Gastrocnemius medialis (tissue), 4 donors: ENCODE measurements around the gene LRRC61. TPM values are rescaled to one million over a fixed set of nuclear protein-coding genes. Genes with fewer than 3 reads are reported as not detected.

Source experiments
- ATAC-seq, 2 donors: fragments of 150-250 bp; one replicate each; pipeline ENCODE4 v1.9.1; 2016
- DNase-seq, 2 donors: peaks; one replicate each; pipeline ENCODE4 v3.0.0-alpha.2; 2019
- H3K27ac ChIP-seq, 4 donors: fragments of 200-600 bp; sonication (generic); 1 replicate in 1 of 4; 2 replicates in 3 of 4; pipeline ENCODE4 v1.5.1; 2016 to 2018; ENCODE audit warnings: mild to moderate bottlenecking in 2 of 4, moderate library complexity in 1 of 4
- H3K27me3 ChIP-seq, 3 donors: fragments of 200-600 bp; sonication (generic) in 2 of 3; 1 replicate in 1 of 3; 2 replicates in 2 of 3; pipeline versions ENCODE4 v1.5.1 to v1.6.0; 2016 to 2019; ENCODE audit warnings: mild to moderate bottlenecking in 1 of 3, moderate library complexity in 1 of 3
- H3K36me3 ChIP-seq, 2 donors: fragments of 200-600 bp; sonication (generic) in 1 of 2; one replicate each; pipeline ENCODE4 v1.5.1; 2017 to 2018
- H3K4me1 ChIP-seq, 2 donors: fragments of 200-600 bp; sonication (generic) in 1 of 2; one replicate each; pipeline ENCODE4 v1.5.1; 2016 to 2017; ENCODE audit warnings: mild to moderate bottlenecking in 2 of 2
- H3K4me3 ChIP-seq, 4 donors: fragments of 200-600 bp; sonication (generic) in 3 of 4; 1 replicate in 1 of 4; 2 replicates in 3 of 4; pipeline ENCODE4 v1.5.1; 2016 to 2019; ENCODE audit warnings: mild to moderate bottlenecking in 2 of 4
- H3K9me3 ChIP-seq, 3 donors: fragments of 200-600 bp; sonication (generic) in 2 of 3; 1 replicate in 1 of 3; 2 replicates in 2 of 3; pipeline ENCODE4 v1.5.1; 2016 to 2019
- CTCF ChIP-seq, 5 experiments: fragments of 450-650 bp in 3 of 5; fragments of 200-600 bp in 2 of 5; sonication (generic) in 2 of 5; IDR thresholded peaks in 4 of 5; conservative IDR thresholded peaks in 1 of 5; 1 replicate in 4 of 5; 2 replicates in 1 of 5; pipeline ENCODE4 v1.5.1; 2016 to 2019; ENCODE audit warnings: antibody characterized with exemption in 5 of 5, mild to moderate bottlenecking in 3 of 5, moderate library complexity in 3 of 5
- POLR2A ChIP-seq, 2 donors: fragments of 450-650 bp; IDR thresholded peaks; one replicate each; pipeline ENCODE4 v1.6.1; 2017; ENCODE audit warnings: antibody characterized with exemption in 2 of 2, mild to moderate bottlenecking in 2 of 2, moderate library complexity in 2 of 2
- in situ Hi-C, 4 donors: fragments of 200-750 bp; cut with MboI; loops; one replicate each; pipeline versions ENCODE4 v1.15.0 to v1.8.0; 2017; ENCODE audit warnings: low sequenced_read_pairs in 4 of 4
- intact Hi-C: fragments of 100-400 bp; cut with DNase I; formaldehyde crosslinking; loops from one replicate; pipeline ENCODE4 v1.15.1; 2023; ENCODE audit warnings: low total_unique reads
- total RNA-seq, 4 donors: library from RNA; depleted of rRNA; stranded (reverse); fragments of >200 nt; gene quantifications; one replicate each; pipeline versions ENCODE4 v1.1.0 to v1.2.3, GENCODE V29; 2016

Gene LRRC61
- total RNA-seq, 4 donors from 2014 or later, result 0.62 to 6.8 (median 1.9) TPM

DNA sequence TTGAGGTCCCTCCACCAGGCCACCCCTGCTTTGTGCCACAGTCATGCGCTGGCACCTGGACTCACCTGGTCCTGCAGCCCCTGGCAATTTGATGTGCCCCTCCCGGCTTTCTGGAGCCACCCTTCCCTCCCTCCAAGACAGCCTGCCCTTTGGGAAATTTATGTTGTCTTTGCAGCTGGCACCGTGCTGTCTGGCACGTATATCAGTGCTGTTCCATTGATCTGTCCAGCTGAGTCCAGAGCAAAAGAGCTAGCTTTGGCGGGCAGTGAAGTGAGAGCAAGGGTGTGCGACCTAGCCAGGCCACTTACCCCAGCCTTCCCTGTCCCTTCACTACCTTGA lies 12.6 kb downstream of the LRRC61 start:
- Histone ChIP-seq H3K36me3 (no peaks in the 10 kb centered on the region), H3K27ac (no peak overlapping the region), H3K4me1 (peaks cover 5 to 6% of the 10 kb centered on the region in 2 donors), H3K9me3 (no peaks in the 10 kb centered on the region), H3K4me3 (no peak overlapping the region), H3K27me3 (peaks cover 5 to 18% (median 12%) of the 10 kb centered on the region in 3 donors)
- TF ChIP-seq CTCF (IDR thresholded peaks at IDR 0.05 in 4 of 5, conservative IDR thresholded peaks at IDR 0.05 in 1 of 5) (no peak), POLR2A (IDR thresholded peaks at IDR 0.05) (no peak)
- in situ Hi-C loops (no loop called here), intact Hi-C loops (no loop called here)
- ATAC-seq, result no peak
- no peak for DNase-seq

DNA sequence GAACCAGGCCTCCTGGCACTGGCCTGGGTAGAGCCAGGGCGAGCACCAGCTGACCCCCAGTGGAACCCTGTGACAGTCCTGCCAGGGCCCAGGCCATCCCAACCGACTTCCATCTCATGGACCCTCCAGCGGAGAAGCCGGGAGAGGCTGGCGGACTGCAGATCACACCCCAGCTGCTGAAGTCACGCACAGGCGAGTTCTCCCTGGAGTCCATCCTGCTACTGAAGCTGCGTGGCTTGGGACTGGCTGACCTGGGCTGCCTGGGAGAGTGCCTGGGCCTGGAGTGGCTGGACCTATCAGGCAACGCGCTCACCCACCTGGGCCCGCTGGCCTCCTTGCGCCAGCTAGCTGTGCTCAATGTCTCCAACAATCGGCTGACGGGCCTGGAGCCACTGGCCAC lies 13.6 kb downstream of the LRRC61 start:
- ATAC-seq, result no peak
- H3K4me3 ChIP-seq, result no peak overlapping the region
- peaks cover 10 to 28% (median 22%) of the 10 kb centered on the region in 3 donors for H3K27me3 ChIP-seq
- peaks cover 5 to 11% of the 10 kb centered on the region in 2 donors for H3K4me1 ChIP-seq
- in situ Hi-C loops (no loop called here), intact Hi-C loops (no loop called here)
- no peak overlapping the region for H3K27ac ChIP-seq
- TF ChIP-seq CTCF (IDR thresholded peaks at IDR 0.05 in 4 of 5, conservative IDR thresholded peaks at IDR 0.05 in 1 of 5) (no peak), POLR2A (IDR thresholded peaks at IDR 0.05) (no peak)
- no peaks in the 10 kb centered on the region for H3K36me3 ChIP-seq
- DNase-seq, result no peak
- no peaks in the 10 kb centered on the region for H3K9me3 ChIP-seq

GRCh38 chr7:150337179-150337578 lies 14.0 kb downstream of the LRRC61 start:
- Histone ChIP-seq H3K9me3 (no peaks in the 10 kb centered on the region), H3K27me3 (peaks cover 13 to 32% (median 26%) of the 10 kb centered on the region in 3 donors), H3K36me3 (no peaks in the 10 kb centered on the region), H3K4me3 (no peak overlapping the region), H3K27ac (no peak overlapping the region), H3K4me1 (peaks cover 5 to 11% of the 10 kb centered on the region in 2 donors)
- TF ChIP-seq CTCF (IDR thresholded peaks at IDR 0.05 in 4 of 5, conservative IDR thresholded peaks at IDR 0.05 in 1 of 5) (no peak), POLR2A (IDR thresholded peaks at IDR 0.05) (no peak)
- no peak for DNase-seq
- intact Hi-C loops, result no loop called here
- no peak for ATAC-seq
- in situ Hi-C loops, result no loop called here

DNA sequence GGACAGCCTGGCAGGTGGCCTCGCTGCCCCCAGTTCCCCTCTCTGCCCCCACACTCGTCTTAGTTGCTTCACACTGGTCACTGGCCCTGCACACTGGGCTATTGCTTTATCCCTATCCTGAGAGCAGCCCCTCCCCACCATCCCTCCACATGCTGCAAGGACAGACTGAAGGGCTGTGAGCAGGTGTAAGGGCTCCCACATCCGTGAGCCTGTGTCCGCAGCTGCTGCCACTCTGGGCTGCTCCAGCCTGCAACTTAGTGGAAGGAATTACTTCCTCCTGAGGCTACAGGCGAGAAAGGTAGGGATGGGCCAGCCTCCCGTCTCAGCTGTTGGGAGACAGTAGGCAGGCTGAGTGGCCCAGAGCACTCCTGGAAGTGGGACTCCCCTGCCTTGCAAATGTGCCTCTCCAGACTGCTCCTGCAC lies 14.5 kb downstream of the LRRC61 start:
- H3K4me3 ChIP-seq, result no peak overlapping the region
- no peak for TF ChIP-seq POLR2A (IDR thresholded peaks at IDR 0.05)
- no peak for TF ChIP-seq CTCF (IDR thresholded peaks at IDR 0.05 in 4 of 5, conservative IDR thresholded peaks at IDR 0.05 in 1 of 5)
- no peak overlapping the region for H3K27ac ChIP-seq
- no peaks in the 10 kb centered on the region for H3K9me3 ChIP-seq
- ATAC-seq, result no peak
- peaks cover 5 to 11% of the 10 kb centered on the region in 2 donors for H3K4me1 ChIP-seq
- intact Hi-C loops, result no loop called here
- H3K36me3 ChIP-seq, result no peaks in the 10 kb centered on the region
- DNase-seq, result no peak
- peaks cover 13 to 37% (median 31%) of the 10 kb centered on the region in 3 donors for H3K27me3 ChIP-seq
- in situ Hi-C loops, result no loop called here

DNA sequence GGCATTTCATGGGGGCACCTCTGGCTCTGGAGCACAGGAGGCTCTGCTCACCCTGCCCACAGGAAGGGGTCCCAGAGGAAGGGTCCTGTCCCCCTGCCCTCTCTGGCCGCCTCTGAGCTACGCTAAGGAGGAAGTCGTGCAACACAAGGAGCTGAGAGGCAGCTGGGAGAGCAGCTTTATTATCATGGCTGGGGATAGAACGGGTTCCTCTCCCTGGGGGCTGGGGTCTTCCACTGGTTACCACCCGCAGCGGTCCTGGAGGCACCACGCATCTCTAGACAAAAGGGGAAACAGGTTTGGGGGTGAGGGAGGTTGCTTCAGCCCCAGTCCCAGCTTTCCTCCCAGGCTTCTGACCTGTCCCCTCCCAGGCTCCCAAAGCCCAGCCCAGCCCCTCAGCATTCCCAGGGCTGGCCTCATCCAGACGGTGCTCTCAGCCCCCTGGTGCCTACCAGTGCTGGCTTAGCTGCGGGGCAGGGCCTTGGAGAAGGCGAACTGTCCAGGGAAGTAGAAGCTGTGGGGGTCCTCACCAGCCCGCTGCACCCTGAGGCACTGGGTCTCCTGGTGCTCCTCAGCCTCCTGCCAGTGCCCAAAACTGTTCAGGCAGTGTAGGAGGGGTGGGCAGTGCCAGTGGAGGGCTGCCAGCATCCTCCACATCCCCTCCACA lies 15.1 kb downstream of the LRRC61 start:
- no peaks in the 10 kb centered on the region for H3K9me3 ChIP-seq
- H3K4me1 ChIP-seq, result peaks cover 5 to 11% of the 10 kb centered on the region in 2 donors
- in situ Hi-C loops (no loop called here), intact Hi-C loops (no loop called here)
- no peak overlapping the region for H3K27ac ChIP-seq
- DNase-seq (no peak), ATAC-seq (no peak)
- no peak overlapping the region for H3K4me3 ChIP-seq
- H3K36me3 ChIP-seq, result no peaks in the 10 kb centered on the region
- TF ChIP-seq POLR2A (IDR thresholded peaks at IDR 0.05), result no peak
- no peak for TF ChIP-seq CTCF (IDR thresholded peaks at IDR 0.05 in 4 of 5, conservative IDR thresholded peaks at IDR 0.05 in 1 of 5)
- peaks cover 13 to 39% (median 38%) of the 10 kb centered on the region in 3 donors for H3K27me3 ChIP-seq
